Prostate gland (tissue), 2 donors: ENCODE measurements around the gene CRIP2. TPM values are rescaled to one million over a fixed set of nuclear protein-coding genes. Genes with fewer than 3 reads are reported as not detected.

Experiments
- DNase-seq: peaks from one replicate; pipeline ENCODE4 v3.0.0-alpha.2; 2019; ENCODE audit warnings: low spot score
- H3K27ac ChIP-seq, 2 donors: fragments of 200-600 bp; sonication (generic); 2 replicates each; pipeline ENCODE4 v1.5.1; 2017 to 2019
- H3K27me3 ChIP-seq: fragments of 200-600 bp; sonication (generic); replicated peaks from 2 replicates; pipeline ENCODE4 v1.5.1; 2019; ENCODE audit not compliant: insufficient read depth
- H3K36me3 ChIP-seq, 2 donors: fragments of 200-600 bp; sonication (generic); 1 replicate in 1 of 2; 2 replicates in 1 of 2; pipeline versions ENCODE4 v1.5.1 to v1.8.1; 2017 to 2019
- H3K4me1 ChIP-seq: fragments of 200-600 bp; sonication (generic); replicated peaks from 2 replicates; pipeline ENCODE4 v1.5.1; 2019
- H3K4me3 ChIP-seq, 2 donors: fragments of 200-600 bp; sonication (generic); 2 replicates each; pipeline ENCODE4 v1.5.1; 2017 to 2019
- H3K9me3 ChIP-seq: fragments of 200-600 bp; sonication (generic); 2 replicates; pipeline ENCODE4 v1.5.1; 2017
- CTCF ChIP-seq, 4 experiments: fragments of 200-600 bp in 2 of 4; fragments of 450-650 bp in 2 of 4; sonication (generic) in 2 of 4; IDR thresholded peaks; 1 replicate in 3 of 4; 2 replicates in 1 of 4; pipeline ENCODE4 v1.5.1; 2016 to 2019; ENCODE audit warnings: antibody characterized with exemption in 4 of 4, mild to moderate bottlenecking in 2 of 4, moderate library complexity in 2 of 4
- POLR2A ChIP-seq: fragments of 450-650 bp; IDR thresholded peaks from one replicate; pipeline ENCODE4 v1.6.1; 2016; ENCODE audit warnings: antibody characterized with exemption, mild to moderate bottlenecking
- POLR2AphosphoS5 ChIP-seq: sonication (generic); formaldehyde crosslinking; IDR thresholded peaks from one replicate; pipeline ENCODE4 v1.6.1; 2017; ENCODE audit warnings: antibody characterized with exemption
- WGBS: methylation state at CpG from one replicate; pipeline ENCODE4 v1.1.5; 2018; 5-methylcytosine and 5-hydroxymethylcytosine counted together
- intact Hi-C: fragments of 100-400 bp; cut with DNase I; formaldehyde crosslinking; loops from one replicate; pipeline ENCODE4 v1.14.2; 2022
- total RNA-seq, 2 donors: library from RNA; depleted of rRNA; stranded (reverse); fragments of >200 nt; gene quantifications; one replicate each; pipeline ENCODE4 v1.1.0, GENCODE V29; 2016

CRIP2 gene
- total RNA-seq, 2 donors from 2014 or later = 86.7 to 134 TPM

GRCh38 chr14:105455086-105455640, 19.5 kb upstream of the CRIP2 start:
- intact Hi-C loops = no loop called here
- H3K27ac ChIP-seq = no peak overlapping the region
- TF ChIP-seq POLR2AphosphoS5 (no peak), CTCF (IDR thresholded peaks at IDR 0.05) (no peak), POLR2A (no peak)
- no peak for DNase-seq
- H3K4me1 ChIP-seq = no peaks in the 10 kb centered on the region
- H3K36me3 ChIP-seq = peaks cover 4 to 7% of the 10 kb centered on the region in 2 donors
- H3K4me3 ChIP-seq = no peak overlapping the region
- 87% methylated on average over 22 of the region's 22 CpGs for WGBS
- no peaks in the 10 kb centered on the region for H3K9me3 ChIP-seq
- H3K27me3 ChIP-seq = no peaks in the 10 kb centered on the region

- no peak overlapping the region for H3K27ac ChIP-seq
- H3K9me3 ChIP-seq = no peaks in the 10 kb centered on the region
- peaks cover 4% of the 10 kb centered on the region in 2 donors for H3K36me3 ChIP-seq
- WGBS = 84% methylated on average over 18 of the region's 22 CpGs
- TF ChIP-seq CTCF (IDR thresholded peaks at IDR 0.05) (no peak), POLR2AphosphoS5 (no peak), POLR2A (no peak)
- DNase-seq = no peak
- no peaks in the 10 kb centered on the region for H3K4me1 ChIP-seq
- H3K27me3 ChIP-seq = no peaks in the 10 kb centered on the region
- no peak overlapping the region for H3K4me3 ChIP-seq
- intact Hi-C loops = no loop called here
These were observed 18.6 kb upstream of the CRIP2 start for GRCh38 chr14:105455766-105456660.

GRCh38 chr14:105456736-105457617, 17.6 kb upstream of the CRIP2 start:
- no peaks in the 10 kb centered on the region for H3K4me1 ChIP-seq
- no peaks in the 10 kb centered on the region for H3K27me3 ChIP-seq
- intact Hi-C loops = no loop called here
- no peak for TF ChIP-seq POLR2A
- TF ChIP-seq POLR2AphosphoS5 = no peak
- TF ChIP-seq CTCF (IDR thresholded peaks at IDR 0.05) = no peak
- WGBS = 83% methylated on average over 21 of the region's 22 CpGs
- H3K4me3 ChIP-seq = no peak overlapping the region
- H3K36me3 ChIP-seq = no peaks in the 10 kb centered on the region
- H3K9me3 ChIP-seq = no peaks in the 10 kb centered on the region
- DNase-seq = no peak
- no peak overlapping the region for H3K27ac ChIP-seq

GRCh38 chr14:105458010-105458409, 16.6 kb upstream of the CRIP2 start:
- H3K36me3 ChIP-seq = no peaks in the 10 kb centered on the region
- H3K4me3 ChIP-seq = no peak overlapping the region
- intact Hi-C loops = no loop called here
- no peaks in the 10 kb centered on the region for H3K27me3 ChIP-seq
- H3K9me3 ChIP-seq = no peaks in the 10 kb centered on the region
- 84% methylated on average over 18 of the region's 18 CpGs for WGBS
- no peak for DNase-seq
- H3K4me1 ChIP-seq = no peaks in the 10 kb centered on the region
- no peak overlapping the region for H3K27ac ChIP-seq
- no peak for TF ChIP-seq POLR2AphosphoS5
- TF ChIP-seq POLR2A = no peak
- no peak for TF ChIP-seq CTCF (IDR thresholded peaks at IDR 0.05)
